ENCODE results near the gene ANKRD13B. TPM values are rescaled to one million over a fixed set of nuclear protein-coding genes. Genes with fewer than 3 reads are reported as not detected.
A peak's percentile ranks its signal among the peaks of the same experiment; 100 is the strongest.

ANKRD13B gene
- total RNA-seq, 1 experiment from 2014 or later = 17.9 TPM

GRCh38 chr17:29567304-29567553, 25.7 kb upstream of the ANKRD13B start:
- intact Hi-C loops (cut with micrococcal nuclease) = no loop called here
- H3K36me3 Mint-ChIP-seq (ENCODE audit: insufficient read depth, unreplicated experiment) = peaks cover 9% of the 10 kb centered on the region
- POLR2A ChIA-PET = interaction anchor here (0.6 to 5.8 kb wide), 15 partner anchors 12 to 391 kb away, joined by 3 to 43 read pairs (median 4); partner anchors contain the start of genes ANKRD13B, SSH2 and TAOK1

GRCh38 chr17:29567554-29568330, 25.2 kb upstream of the ANKRD13B start:
- Mint-ChIP-seq H3K27me3 (ENCODE audit: insufficient read depth, unreplicated experiment) (no peaks in the 10 kb centered on the region), H3K27ac (ENCODE audit: low read depth, unreplicated experiment) (peak overlapping the region; percentile 78), H3K36me3 (ENCODE audit: insufficient read depth, unreplicated experiment) (peaks cover 9% of the 10 kb centered on the region), H3K9me3 (ENCODE audit: unreplicated experiment) (no peaks in the 10 kb centered on the region), H3K4me3 (ENCODE audit: unreplicated experiment) (peak overlapping the region; percentile 80), H3K4me1 (ENCODE audit: insufficient read depth, unreplicated experiment) (peaks cover 14% of the 10 kb centered on the region)
- BruUV-seq (replicated peaks) = TSS peak; percentile 32
- peak; percentile 32 for TF ChIP-seq CTCF (IDR thresholded peaks at IDR 0.05; ENCODE audit: unreplicated experiment)
- ChIA-PET CTCF (interaction anchor here (0.5 to 9.2 kb wide), 7 partner anchors 14 to 632 kb away, joined by 3 to 57 read pairs (median 3); partner anchors contain the start of gene ANKRD13B), POLR2A (interaction anchor here (0.6 to 5.8 kb wide), 20 partner anchors 12 to 423 kb away, joined by 3 to 43 read pairs (median 4); partner anchors contain the start of genes ANKRD13B, NUFIP2, SSH2 and TAOK1)
- intact Hi-C loops (cut with micrococcal nuclease) = loop anchor here (2.0 kb wide), 1 partner anchor 23 kb away; no protein-coding TSS in a partner anchor
- peak; percentile 59 for DNase-seq (ENCODE audit: unreplicated experiment)

More at GRCh38 chr17:29567304-29567553, 25.7 kb upstream of the ANKRD13B start:
- no peaks in the 10 kb centered on the region for H3K27me3 Mint-ChIP-seq (ENCODE audit: insufficient read depth, unreplicated experiment)
- H3K4me3 Mint-ChIP-seq (ENCODE audit: unreplicated experiment) = peak overlapping the region; percentile 80
- CTCF ChIA-PET = interaction anchor here (0.6 to 9.2 kb wide), 5 partner anchors 14 to 451 kb away, joined by 3 to 57 read pairs (median 5); partner anchors contain the start of gene ANKRD13B
- no TSS peak for BruUV-seq (replicated peaks)
- DNase-seq (ENCODE audit: unreplicated experiment) = no peak
- no peak for TF ChIP-seq CTCF (IDR thresholded peaks at IDR 0.05; ENCODE audit: unreplicated experiment)
- H3K4me1 Mint-ChIP-seq (ENCODE audit: insufficient read depth, unreplicated experiment) = peaks cover 14% of the 10 kb centered on the region
- no peaks in the 10 kb centered on the region for H3K9me3 Mint-ChIP-seq (ENCODE audit: unreplicated experiment)
- peak overlapping the region; percentile 78 for H3K27ac Mint-ChIP-seq (ENCODE audit: low read depth, unreplicated experiment)

- H3K27me3 Mint-ChIP-seq (ENCODE audit: insufficient read depth, unreplicated experiment) = no peaks in the 10 kb centered on the region
- intact Hi-C loops (cut with micrococcal nuclease) = loop anchor here (2.0 kb wide), 1 partner anchor 22 kb away; no protein-coding TSS in a partner anchor
- peak; percentile 78 for DNase-seq (ENCODE audit: unreplicated experiment)
Observed at GRCh38 chr17:29568331-29569244, 24.3 kb upstream of the ANKRD13B start, which contains the start of gene TP53I13. TP53I13 (plus strand) TSS chr17:29568701; CDS start chr17:29568759, 58 bp downstream.

More at GRCh38 chr17:29568331-29569244, 24.3 kb upstream of the ANKRD13B start, which contains the start of gene TP53I13:
- Mint-ChIP-seq H3K27ac (ENCODE audit: low read depth, unreplicated experiment) (peak within 1 kb of the TSS; percentile 78), H3K4me1 (ENCODE audit: insufficient read depth, unreplicated experiment) (peaks cover 14% of the 10 kb centered on the region), H3K4me3 (ENCODE audit: unreplicated experiment) (peak within 1 kb of the TSS; percentile 80), H3K36me3 (ENCODE audit: insufficient read depth, unreplicated experiment) (peaks cover 15% of the 10 kb centered on the region), H3K9me3 (ENCODE audit: unreplicated experiment) (no peaks in the 10 kb centered on the region)
- CTCF ChIA-PET = interaction anchor here (0.6 to 9.2 kb wide), 7 partner anchors 13 to 199 kb away, joined by 3 to 57 read pairs (median 4); partner anchors contain the start of gene ANKRD13B
- no TSS peak for BruUV-seq (replicated peaks)
- TF ChIP-seq CTCF (IDR thresholded peaks at IDR 0.05; ENCODE audit: unreplicated experiment) = no peak
- POLR2A ChIA-PET = interaction anchor here (0.6 to 5.8 kb wide), 21 partner anchors 13 to 422 kb away, joined by 3 to 43 read pairs (median 4); partner anchors contain the start of genes ANKRD13B, NUFIP2, SSH2 and TAOK1

All from MCF 10A (cell line).